IMR-90 (cell line): ENCODE measurements around the gene MREG.

Experiments
- CEBPB ChIP-seq: IDR thresholded peaks from 2 replicates; pipeline ENCODE4 v1.6.1; 2012; ENCODE audit warnings: low read depth, low read length, improper control_type of control experiment
- CHD1 ChIP-seq: IDR thresholded peaks from 2 replicates; pipeline ENCODE4 v1.6.1; 2012; ENCODE audit warnings: low read depth, low read length, improper control_type of control experiment
- CTCF ChIP-seq: conservative IDR thresholded peaks from 2 replicates; pipeline ENCODE4 v1.5.1; 2012; ENCODE audit warnings: mild to moderate bottlenecking, low read depth, low read length, improper control_type of control experiment
- FOS ChIP-seq: fragments of 150-350 bp; IDR thresholded peaks from 2 replicates; pipeline ENCODE4 v1.6.1; 2016; ENCODE audit warnings: low read depth, low read length
- MAFK ChIP-seq: IDR thresholded peaks from 2 replicates; pipeline ENCODE4 v1.6.1; 2012; ENCODE audit warnings: low read depth, low read length, improper control_type of control experiment
- MAZ ChIP-seq: IDR thresholded peaks from 2 replicates; pipeline ENCODE4 v1.6.1; 2012; ENCODE audit warnings: low read depth, mild to moderate bottlenecking, low read length, improper control_type of control experiment, moderate library complexity, borderline replicate concordance
- MXI1 ChIP-seq: IDR thresholded peaks from 2 replicates; pipeline ENCODE4 v1.6.1; 2012; ENCODE audit warnings: low read depth, mild to moderate bottlenecking, low read length, moderate library complexity, borderline replicate concordance
- POLR2A ChIP-seq: IDR thresholded peaks from 2 replicates; pipeline ENCODE4 v1.6.1; 2012; ENCODE audit warnings: mild to moderate bottlenecking, low read depth, low read length
- RAD21 ChIP-seq: IDR thresholded peaks from 2 replicates; pipeline ENCODE4 v1.6.1; 2012; ENCODE audit warnings: low read length, improper control_type of control experiment
- RFX5 ChIP-seq: IDR thresholded peaks from 2 replicates; pipeline ENCODE4 v1.8.0; 2012; ENCODE audit warnings: low read depth, mild to moderate bottlenecking, low read length, moderate library complexity
- USF2 ChIP-seq: fragments of 150-350 bp; IDR thresholded peaks from 2 replicates; pipeline ENCODE4 v1.6.1; 2017; ENCODE audit warnings: mild to moderate bottlenecking, antibody characterized with exemption, low read length, low read depth

GRCh38 chr2:215958257-215958656 is 55.1 kb downstream of the MREG start:
- TF ChIP-seq CTCF (no peak), POLR2A (no peak), USF2 (no peak), MAZ (no peak), MXI1 (no peak), RAD21 (no peak), RFX5 (no peak), CEBPB (no peak), MAFK (no peak), CHD1 (no peak), FOS (no peak)
